EH (cell line): Measurements from ENCODE around the gene SPDYE2B.
A peak's percentile ranks its signal among the peaks of the same experiment; 100 is the strongest.
"Not testable (repeated sequence)": the region's sequence is repeated elsewhere in the genome, so short reads cannot be mapped to it uniquely, and the experiment has no call there.

Source experiments
- DNase-seq: peaks from one replicate; pipeline ENCODE4 v3.0.0-alpha.2; 2015; ENCODE audit warnings: low read depth

SPDYE2B gene

DNA sequence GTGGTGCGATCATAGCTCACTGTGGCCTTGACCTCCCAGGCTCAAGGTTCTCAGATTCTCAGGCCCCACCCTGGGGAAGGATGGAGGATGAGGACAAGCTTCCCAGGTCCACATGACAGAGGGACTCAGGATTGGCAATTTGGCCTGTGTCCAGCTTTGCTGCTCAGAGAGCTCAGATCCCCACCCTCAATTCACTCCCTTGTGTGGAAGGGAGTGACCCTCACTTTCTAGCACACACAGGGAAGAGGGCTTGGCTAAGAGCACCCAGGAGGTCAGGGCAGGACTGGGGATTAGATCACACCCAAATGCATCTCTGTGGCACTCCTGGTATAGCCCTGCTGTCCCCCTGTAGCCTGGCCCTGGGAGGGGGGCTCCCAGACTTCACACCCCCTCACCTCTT lies 6.7 kb upstream of the SPDYE2B start:
- DNase-seq, result not testable (repeated sequence)

DNA sequence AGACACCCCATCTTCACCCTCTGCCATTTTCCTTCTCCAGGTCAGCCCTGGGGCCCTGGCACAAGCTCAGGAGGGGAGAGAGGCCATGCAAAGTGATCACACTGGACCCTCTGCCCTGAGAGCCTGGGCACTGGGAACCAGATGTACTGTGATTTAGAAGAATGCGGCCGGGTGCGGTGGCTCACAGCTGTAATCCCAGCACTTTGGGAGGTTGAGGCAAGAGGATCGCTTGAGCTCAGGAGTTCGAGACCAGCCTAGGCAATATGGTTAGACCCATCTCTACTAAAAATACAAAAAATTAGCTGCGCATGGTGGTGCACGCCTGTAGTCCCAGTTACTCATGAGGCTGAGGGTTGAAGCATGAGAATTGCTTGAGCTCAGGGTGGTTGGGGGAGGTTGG lies 2.3 kb upstream of the SPDYE2B start:
- not testable (repeated sequence) for DNase-seq

DNA sequence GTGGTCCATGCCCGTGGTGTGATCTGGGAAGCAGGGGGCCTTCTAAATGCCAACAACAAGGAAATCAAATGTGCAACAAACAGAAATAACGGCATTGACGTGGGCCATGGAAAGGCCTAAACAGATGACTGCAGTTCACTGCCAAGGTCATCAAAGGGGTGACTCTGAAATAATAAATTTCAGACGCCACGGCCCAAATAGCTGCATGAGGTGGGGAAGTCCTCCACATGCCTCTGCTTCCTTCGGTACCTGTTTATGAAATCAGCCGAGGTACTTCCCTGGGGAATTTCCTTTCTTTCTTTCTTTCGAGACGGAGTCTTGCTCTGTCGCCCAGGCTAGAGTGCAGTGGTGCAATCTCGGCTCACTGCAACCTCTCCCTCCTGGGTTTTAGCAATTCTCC lies 14.6 kb downstream of the SPDYE2B start:
- not testable (repeated sequence) for DNase-seq

DNA sequence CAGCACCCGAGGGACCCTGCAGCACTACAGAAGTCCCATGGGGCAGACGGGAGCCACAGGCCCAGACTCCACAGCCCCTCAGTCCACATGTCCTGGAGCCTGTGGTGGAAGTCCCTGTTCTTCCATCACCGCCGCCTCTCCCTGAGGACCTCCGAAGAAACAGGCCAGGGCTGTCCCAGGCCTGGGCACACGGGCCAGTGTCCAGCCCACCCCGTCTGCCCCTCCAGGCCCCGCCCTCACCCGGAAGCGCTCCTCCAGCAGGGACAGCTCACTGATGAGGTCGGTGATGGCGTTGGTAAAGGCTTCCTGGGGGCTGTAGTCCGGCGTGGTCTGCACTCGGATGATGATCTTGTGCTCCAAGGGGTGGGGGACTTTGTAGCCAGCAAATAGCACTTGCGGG lies 16.7 kb downstream of the SPDYE2B start:
- DNase-seq, result not testable (repeated sequence)

DNA sequence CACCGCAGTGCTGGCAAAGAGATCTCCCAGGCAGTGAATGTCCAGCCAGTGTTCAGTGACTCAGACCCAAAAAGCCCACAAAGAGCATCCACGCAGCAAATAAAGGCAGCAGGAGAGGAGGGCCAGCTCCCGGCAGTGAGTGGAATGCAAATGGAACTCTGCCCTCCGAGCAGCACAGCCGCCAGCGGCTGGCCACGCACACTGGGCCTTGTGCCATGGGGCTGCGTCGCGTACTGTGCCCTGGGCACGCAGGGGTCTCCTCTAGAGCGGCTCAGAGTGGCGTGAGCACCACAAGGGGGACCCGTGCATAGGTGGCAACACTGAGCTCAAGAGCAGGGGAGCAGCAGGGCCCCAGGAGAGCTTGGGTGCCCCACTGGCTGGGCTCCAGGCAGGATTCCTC lies 17.4 kb downstream of the SPDYE2B start:
- DNase-seq, result not testable (repeated sequence)

DNA sequence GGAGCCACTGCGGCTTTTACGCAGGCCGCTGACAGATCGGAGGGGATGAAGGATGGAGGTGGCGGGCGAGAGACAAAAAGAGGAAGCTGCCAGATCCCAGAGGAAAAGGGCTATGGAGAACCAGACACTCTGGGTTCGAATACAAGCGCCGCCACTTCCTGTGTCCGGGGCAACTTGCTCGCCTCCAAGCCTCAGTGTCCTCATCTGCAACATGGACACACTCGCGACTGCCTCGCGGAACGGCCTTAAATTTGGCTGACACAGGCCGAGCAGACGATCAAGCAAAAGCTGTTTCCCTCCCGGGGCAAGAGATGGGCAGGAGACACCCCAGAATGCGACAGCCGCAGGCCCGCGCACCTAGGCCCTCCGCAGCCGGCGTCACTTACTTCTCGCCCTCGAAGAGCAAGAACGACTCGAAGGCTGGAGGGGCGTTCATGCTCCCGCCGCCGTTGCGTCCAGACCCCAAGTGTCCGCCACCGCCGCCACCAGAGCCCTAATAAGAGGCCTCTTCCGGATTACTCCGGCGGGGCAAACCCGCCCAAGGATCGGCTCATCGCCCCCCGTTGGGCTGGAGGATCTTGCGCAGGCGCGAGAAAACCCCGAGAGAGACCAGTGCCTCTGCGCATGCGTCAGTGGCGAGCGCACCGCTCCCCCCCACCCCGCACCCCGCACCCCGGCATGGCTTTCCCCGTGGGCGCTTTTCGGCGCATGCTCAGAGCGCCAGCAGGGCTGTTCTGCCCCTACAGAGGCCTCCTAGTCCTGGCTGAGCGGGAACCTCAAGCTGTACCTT lies 21.2 kb downstream of the SPDYE2B start, which contains the start of gene POLR2J2:
Gene POLR2J2 (minus strand): TSS at position 498 of the 790 bp plus-strand sequence. CDS start 62 bp downstream, at position 436.
- peak; percentile 90 for DNase-seq

DNA sequence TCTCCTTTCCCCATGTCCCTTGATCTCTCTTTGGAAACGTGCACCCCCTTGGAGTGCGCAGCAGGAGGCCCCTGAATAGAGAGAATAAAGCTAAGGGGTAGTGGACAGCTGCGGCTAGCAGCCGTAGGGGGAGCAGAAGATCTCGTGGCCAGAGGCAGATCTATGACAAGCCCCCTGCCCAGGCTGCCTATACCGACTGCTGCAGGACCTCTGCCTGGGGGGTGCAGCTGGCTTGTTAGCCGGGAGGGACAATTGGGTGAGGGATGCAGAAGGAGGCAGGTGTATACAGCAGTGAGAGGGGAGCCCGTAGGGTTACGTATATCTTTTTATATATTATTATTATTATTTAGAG lies 21.8 kb downstream of the SPDYE2B start:
- DNase-seq, result not testable (repeated sequence)

DNA sequence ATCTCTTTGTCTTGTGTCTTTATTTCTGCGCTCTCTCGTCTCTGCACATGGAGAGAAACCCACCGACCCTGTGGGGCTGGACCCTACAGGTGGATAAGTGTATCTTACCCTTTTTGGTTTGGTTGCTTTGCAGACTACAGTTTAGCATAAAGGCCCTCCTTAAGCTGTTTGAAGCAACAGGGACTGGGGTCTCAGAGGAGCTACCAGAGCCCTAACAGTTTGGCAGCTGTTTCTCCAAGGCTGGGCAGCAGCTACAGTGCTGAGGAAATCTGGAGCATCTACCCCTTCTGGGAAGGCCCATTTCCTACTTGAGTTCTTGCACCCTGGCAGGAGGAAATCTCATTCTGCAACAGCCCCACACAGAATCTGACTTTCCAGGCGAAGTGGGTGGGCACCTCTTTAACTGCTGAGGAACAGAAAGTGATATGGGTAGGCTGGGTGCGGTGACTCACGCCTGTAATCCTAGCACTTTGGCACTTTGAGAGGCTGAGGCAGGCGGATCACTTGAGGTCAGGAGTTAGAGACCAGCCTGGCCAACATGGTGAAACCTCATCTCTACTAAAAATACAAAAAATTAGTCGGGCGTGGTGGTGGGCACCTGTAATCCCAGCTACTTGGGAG lies 23.4 kb downstream of the SPDYE2B start:
- not testable (repeated sequence) for DNase-seq

DNA sequence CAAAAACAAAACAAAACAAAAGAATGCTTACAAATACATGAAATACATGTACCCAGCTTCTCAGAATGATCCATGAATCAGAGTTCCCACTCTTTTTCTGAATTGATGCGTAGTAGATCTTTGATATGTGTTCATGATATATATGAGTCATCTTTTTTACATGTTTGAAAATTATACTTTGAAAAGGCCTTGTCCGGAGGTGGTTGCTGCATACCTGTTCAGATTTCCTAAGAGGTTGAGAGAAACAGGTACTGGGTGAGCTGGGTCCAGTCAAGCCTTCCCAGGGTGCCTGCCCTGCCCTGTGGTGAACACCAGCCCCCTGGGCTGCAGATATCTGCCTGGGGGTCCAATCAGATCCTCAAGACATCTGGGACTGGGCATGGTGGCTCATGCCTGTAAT lies 25.4 kb downstream of the SPDYE2B start:
- not testable (repeated sequence) for DNase-seq

DNA sequence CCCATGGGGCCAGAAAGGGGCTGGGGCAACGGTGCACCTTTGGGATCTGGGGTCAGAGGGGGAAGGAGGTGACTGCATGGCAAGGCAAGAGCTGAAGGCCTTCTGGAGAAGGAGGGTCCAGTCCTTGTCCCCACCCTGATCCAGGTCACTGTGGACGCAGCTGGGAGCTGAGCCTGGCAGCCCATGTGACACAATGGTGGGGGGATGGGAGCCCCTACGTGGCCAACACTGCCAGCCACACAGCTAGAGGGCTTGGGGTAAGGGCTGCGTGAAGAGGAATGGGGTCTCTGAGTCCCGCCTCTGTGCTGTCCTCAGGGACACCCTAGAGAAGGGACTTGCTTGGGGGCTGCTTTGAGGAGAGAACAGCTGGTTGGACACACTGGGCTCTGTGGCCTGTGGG lies 30.7 kb downstream of the SPDYE2B start:
- not testable (repeated sequence) for DNase-seq

DNA sequence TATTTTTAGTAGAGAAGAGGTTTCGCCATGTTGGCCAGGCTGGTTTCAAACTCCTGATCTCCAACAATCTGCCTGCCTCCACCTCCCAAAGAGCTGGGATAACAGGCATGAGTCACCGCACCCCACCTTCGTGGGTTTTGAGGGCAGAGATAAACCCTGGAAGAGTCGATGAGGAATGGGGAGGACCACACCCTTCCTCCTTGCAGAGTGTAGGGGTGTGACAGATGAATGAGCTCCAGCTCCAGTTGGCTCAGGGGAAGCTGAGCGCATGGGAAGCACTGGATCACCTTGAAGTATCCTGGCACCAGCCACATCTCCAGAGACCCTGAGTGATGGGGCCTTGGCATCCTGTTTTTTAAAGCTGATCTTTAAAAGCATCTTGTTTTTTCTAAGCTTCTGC lies 32.4 kb downstream of the SPDYE2B start:
- not testable (repeated sequence) for DNase-seq

DNA sequence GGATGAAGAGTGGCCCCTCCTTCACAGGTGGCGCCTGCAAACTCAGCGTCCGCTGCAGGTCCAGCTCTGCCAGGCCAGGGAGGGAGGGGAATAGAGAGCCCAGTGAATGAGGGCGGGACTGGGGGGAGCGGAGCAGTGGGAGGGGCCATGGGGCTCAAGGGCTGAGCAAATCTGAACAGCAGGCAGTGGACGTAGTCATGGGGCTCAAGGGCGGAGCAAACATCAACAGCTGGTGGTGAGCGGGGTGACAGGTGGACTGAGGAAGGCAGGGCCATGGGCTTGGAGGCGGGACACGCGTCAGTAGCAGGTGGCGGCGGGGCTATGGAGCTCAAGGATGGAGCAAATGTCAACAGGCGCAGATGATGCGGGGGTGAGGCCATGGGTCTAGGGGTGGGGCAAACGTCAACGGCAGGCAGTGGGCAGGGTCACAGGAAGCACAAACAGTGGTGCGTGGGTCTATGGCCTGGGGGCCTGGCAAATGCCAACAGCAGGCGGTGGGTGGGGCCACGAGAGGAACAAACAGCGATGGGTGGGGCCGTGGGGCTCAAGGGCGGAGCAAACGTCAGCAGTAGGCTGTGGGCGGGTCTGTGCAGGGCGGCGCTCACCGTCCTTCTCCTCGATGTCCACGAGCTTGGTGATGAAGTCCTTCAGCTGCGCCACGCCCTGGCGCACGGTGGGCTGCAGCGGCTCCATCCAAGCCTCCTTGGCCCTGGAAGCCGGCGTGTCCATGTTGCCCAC lies 38.3 kb downstream of the SPDYE2B start:
- not testable (repeated sequence) for DNase-seq

DNA sequence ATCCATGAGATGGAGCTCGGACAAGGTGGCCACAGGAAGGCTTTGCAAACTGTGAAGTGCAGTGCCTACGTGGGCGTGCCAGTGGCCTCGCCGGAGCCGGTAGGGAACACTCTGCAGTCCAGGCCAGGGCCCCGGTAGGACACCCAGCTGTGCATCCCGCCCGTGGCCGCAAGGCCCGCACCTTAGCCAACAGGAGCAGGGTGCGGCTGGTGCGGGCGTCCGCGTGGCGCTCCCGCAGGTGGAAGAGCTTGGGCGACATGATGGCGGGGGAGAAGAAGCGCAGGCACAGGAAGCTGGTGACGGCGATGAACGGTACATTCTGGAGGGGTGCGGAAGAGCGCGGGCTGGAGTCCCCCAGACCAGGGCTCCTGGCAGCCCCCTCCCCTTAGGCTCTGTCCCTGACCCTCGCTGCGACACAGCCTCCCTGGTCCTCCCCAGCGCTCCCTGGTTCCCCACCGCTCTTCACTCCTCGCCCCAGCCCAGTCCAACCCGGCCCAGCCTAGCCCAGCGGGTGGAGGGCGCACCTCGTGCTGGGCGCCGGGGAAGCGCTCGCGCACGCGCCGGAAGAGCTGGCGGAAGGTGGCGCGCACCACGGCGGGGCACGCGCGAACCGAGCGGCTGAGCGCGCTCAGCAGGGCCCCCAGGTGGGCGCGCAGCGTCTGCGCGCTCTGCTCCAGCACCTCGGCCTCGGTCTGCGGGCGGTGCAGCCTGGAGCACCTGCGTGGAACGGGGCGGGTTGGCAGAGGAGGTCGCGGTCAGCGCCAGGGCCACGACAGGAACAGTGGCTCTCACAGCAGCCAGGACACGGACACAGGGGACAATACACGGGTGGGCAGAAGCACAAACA lies 39.5 kb downstream of the SPDYE2B start:
- DNase-seq, result not testable (repeated sequence)

DNA sequence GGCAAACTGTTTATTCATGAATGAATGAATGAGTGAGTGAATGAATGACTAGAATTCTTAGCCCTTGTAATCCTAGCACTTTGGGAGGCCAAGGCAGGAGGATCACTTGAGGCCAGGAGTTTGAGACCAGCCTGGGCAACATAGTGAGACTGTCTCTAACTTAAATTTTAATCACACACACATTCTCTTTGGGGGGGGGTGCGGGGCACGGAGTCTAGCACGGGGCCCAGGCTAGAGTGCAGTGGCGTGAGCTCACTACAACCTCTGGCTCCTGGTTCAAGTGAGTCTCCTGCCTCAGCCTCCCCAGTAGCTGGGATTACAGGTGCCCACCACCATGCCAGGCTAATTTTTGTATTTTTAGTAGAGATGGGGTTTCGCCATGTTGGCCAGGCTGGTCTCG lies 40.5 kb downstream of the SPDYE2B start:
- not testable (repeated sequence) for DNase-seq

DNA sequence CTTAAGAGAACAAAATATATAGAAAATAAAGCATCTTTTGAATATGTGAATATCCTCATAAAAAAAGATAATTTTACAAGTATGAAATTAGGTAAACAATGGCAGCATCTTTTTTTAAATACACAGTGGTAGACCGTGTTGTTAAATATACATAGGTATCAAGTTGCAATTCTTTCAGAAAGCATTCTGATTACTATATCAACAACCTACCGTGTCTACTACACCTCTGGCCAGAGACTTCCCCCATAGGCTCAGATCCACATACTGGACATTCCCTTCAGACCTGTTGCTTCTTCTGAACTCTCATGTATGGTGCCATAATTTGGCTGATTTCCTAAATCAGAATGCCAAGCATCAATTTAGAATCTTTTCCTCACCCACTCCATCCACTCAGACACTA lies 43.9 kb downstream of the SPDYE2B start:
- DNase-seq, result not testable (repeated sequence)

DNA sequence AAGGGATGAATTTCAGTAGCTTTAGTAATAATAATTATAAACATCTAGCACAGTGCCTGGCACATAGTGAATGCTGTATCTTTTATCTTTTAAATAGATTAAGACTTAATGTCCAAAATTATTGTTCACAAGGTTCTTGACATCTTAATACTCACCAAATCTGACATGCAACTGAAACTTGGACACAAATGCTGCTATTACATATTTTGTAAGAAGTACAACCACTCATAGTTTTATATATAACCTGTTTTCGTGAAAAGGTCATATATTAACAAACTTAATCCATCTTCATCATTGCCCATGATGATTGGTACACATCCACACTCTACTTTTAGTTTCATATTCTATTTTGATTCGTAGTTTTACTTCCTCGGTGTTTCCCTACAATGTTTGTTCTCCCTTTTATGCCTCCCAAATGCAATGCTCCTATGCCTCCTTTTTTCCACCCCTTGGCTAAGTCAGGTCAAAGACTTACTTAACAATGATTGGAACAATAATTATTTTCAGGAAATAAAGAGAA lies 45.0 kb downstream of the SPDYE2B start:
- not testable (repeated sequence) for DNase-seq

DNA sequence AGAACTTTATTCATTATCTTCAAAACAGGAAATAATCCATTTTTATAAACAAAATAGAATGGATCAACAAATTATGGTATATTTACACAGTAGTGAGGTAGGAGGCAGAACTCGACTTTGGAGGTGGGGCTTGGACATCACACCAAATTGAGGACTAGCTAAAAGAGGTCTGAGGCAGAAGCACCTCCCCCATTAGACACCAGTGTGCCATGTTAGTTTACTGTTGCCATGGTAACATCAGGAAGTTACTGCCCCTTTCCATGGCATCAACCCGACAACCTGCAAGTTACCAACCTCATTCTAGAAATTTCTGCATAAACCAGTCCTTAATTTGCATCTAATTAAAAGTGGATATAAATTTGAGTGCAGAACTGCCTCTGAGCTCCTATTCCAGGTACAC lies 45.9 kb downstream of the SPDYE2B start:
- not testable (repeated sequence) for DNase-seq

DNA sequence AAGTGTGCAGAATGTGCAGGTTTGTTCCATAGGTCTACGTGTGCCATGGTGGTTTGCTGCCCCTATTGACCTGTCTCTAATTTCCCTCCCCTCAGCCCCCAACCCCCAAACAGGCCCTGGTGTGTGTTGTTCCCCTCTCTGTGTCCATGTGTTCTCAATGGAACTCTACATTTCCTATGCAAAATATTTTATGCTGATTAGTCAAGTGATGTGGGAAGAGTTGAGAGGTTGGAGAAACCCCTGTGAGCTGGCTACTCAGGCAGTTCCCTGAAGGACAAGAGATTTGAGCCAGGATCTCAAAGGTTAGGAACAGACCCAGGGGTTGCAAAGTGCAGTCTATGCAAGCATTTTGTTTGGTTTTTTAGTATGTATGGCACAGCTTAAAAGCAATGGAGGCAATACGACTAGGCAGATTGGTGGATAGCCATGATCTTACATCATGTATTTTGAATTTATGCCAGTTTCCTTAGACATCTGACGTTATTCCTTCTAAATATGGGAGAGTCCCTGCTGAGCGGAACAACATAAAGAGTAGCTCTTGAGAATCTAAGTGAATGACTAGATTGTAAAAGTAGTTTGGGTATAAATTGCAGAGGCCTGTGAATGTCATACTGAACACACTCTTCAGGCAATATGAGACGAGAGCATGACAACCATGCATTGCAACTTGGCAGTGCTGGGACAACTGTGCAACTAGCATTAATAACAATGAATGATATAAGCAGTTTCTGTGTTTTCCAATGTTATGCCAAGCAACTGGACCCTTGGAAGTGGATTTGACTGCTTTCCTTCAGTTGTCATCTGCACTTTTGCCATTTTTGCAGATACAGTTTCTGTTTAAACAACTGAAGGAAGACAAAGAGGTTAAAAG lies 47.8 kb downstream of the SPDYE2B start:
- DNase-seq, result not testable (repeated sequence)

DNA sequence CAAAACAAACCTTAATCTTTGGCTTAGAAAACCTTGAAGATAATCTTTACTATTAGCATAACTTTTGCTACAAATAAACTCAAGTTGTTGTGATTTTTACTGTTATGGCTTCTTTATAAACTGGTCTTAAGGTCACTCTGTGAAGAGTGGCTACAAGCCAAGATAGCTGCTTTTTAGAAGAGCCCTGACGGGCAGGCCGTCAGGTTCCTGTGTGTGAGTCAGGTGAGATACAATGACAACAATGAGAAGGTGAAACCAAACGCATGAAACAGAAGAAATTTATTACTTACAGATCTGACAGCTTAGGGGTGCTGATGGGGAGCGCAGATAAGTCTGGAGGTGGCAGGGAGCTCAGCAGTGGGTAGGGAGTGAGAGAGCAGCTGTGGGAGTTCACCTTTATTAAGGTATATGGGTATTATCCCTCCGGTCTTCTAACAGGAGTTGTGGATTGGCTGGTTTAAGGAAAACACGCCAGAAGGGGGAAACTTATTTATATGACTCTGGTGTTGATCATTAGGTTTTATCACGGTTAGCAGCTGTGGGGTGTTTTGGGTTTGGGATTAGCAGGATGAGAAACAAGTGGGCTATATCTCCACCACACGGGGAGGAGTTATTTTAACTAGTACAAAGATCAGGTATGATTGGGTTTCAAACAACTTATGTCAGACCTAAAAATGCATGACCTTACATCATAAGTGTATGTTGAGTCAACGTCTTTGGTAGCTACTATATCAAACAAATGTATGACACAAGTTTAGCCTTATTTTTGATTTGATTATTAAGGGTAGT lies 49.0 kb downstream of the SPDYE2B start:
- DNase-seq, result not testable (repeated sequence)
